H1 (cell line): ENCODE data around the gene UBE3B. TPM values are rescaled to one million over a fixed set of nuclear protein-coding genes. Genes with fewer than 3 reads are reported as not detected.

Source experiments
- GTF2F1 ChIP-seq: IDR thresholded peaks from 2 replicates; pipeline ENCODE4 v1.6.1; 2012; ENCODE audit warnings: low read depth, low read length, improper control_type of control experiment, borderline replicate concordance
- SP4 ChIP-seq: IDR thresholded peaks from 2 replicates; pipeline ENCODE4 v1.6.1; 2012; ENCODE audit warnings: low read length, inconsistent platforms
- SRF ChIP-seq: IDR thresholded peaks from 2 replicates; pipeline ENCODE4 v1.6.1; 2011; ENCODE audit warnings: mild to moderate bottlenecking, low read depth, low read length, moderate library complexity
- polyA plus RNA-seq, 7 experiments: library from polyadenylated mRNA; depleted of rRNA in 3 of 7; stranded (reverse) in 5 of 7; unstranded in 2 of 7; fragments of >200 nt in 5 of 7; fragments of 200-250 nt in 2 of 7; gene quantifications; 1 replicate in 5 of 7; 2 replicates in 1 of 7; 4 replicates in 1 of 7; pipeline versions ENCODE4 v1.2.1 to v1.2.3, GENCODE V29; 2011 to 2013; ENCODE audit warnings: missing spikeins in 2 of 7, mixed read lengths in 2 of 7
- total RNA-seq: library from RNA; stranded (reverse); fragmentation: NEBNext Ultra II Directional; extraction: Animal tissue kit (Norgen Biotek cat#: 25700); gene quantifications from 2 replicates; pipeline ENCODE4 v1.2.1, GENCODE V29; 2021

Gene UBE3B
- total and polyA plus RNA-seq, 2 of the 8 experiments (the other 6 are each of a cell fraction or from before 2014, with no cell fraction given): 14.0 to 21.1 TPM

DNA sequence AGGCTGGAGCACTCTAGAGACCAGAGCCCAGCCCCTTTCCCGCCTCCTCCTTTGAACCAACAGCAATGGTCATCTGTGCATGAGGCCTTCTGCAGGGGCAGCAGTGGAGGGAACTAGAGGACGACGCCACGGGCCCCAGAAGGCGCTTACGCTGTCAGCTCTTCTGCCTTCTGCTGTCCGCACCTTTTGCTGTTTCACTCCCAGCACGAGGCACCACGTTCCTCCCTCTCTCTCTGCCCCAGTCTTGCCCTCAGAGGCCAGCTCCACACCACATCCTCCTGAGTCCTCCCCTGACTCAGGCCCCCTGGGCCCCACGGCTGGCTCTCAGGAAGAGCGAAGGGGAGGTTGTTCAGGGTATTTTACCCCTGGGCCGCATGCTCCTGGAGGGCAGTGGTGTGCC lies 80.4 kb downstream of the UBE3B start (continued):
- TF ChIP-seq GTF2F1: no peak
- no peak for TF ChIP-seq SRF
- no peak for TF ChIP-seq SP4
